ENCODE results near the gene BCS1L. TPM values are rescaled to one million over a fixed set of nuclear protein-coding genes. Genes with fewer than 3 reads are reported as not detected.

The BCS1L gene
- total RNA-seq, 1 experiment from 2014 or later, result 38.8 TPM

- DNase-seq, result no peak
- Histone ChIP-seq H3K9me3 (ENCODE audit: insufficient read depth, low read depth) (no peaks in the 10 kb centered on the region), H4K20me1 (ENCODE audit: insufficient read depth) (no peaks in the 10 kb centered on the region), H3F3A (ENCODE audit: insufficient read depth, low read depth) (peaks cover 15% of the 10 kb centered on the region; the same call in 1 of the 2 replicates), H3K4me3 (no peak overlapping the region), H2AFZ (no peak overlapping the region), H3K27me3 (ENCODE audit: insufficient read depth, low read depth) (no peaks in the 10 kb centered on the region), H3K4me2 (no peak overlapping the region), H3K36me3 (ENCODE audit: low read depth) (peaks cover 15% of the 10 kb centered on the region), H3K4me1 (replicated peaks; ENCODE audit: insufficient read depth) (peaks cover 5% of the 10 kb centered on the region; the same call in 1 of the 2 replicates), H3K27ac (no peak overlapping the region), H3K79me2 (ENCODE audit: low read depth) (peaks cover 20% of the 10 kb centered on the region), H3K9me2 (ENCODE audit: insufficient read depth) (no peaks in the 10 kb centered on the region)
- TF ChIP-seq EZH2 (IDR thresholded peaks at IDR 0.05; ENCODE audit: low read depth) (no peak), CTCF (conservative IDR thresholded peaks at IDR 0.05) (no peak)
- no TSS peak for BruUV-seq (replicated peaks)
- ChIA-PET CTCF (no interaction called here), POLR2A (ENCODE audit: unreplicated experiment) (no interaction called here)
- intact Hi-C loops (cut with micrococcal nuclease; ENCODE audit: unreplicated experiment), result no loop called here
Measured at GRCh38 chr2:218662827-218663226, 3.3 kb downstream of the BCS1L start.

GRCh38 chr2:218663901-218664300, 4.4 kb downstream of the BCS1L start:
- CTCF ChIA-PET, result no interaction called here
- H3K36me3 ChIP-seq (ENCODE audit: low read depth), result peaks cover 18% of the 10 kb centered on the region
- no peak overlapping the region for H3K4me2 ChIP-seq
- no peak overlapping the region for H3K27ac ChIP-seq
- H3K79me2 ChIP-seq (ENCODE audit: low read depth), result peaks cover 13% of the 10 kb centered on the region
- no peak overlapping the region for H2AFZ ChIP-seq
- POLR2A ChIA-PET (ENCODE audit: unreplicated experiment), result no interaction called here
- H3K4me1 ChIP-seq (replicated peaks; ENCODE audit: insufficient read depth), result no peaks in the 10 kb centered on the region; the same call in 1 of the 2 replicates
- H3K4me3 ChIP-seq, result no peak overlapping the region
- BruUV-seq (replicated peaks), result no TSS peak
- TF ChIP-seq EZH2 (IDR thresholded peaks at IDR 0.05; ENCODE audit: low read depth) (no peak), CTCF (conservative IDR thresholded peaks at IDR 0.05) (no peak)
- no peak for DNase-seq
- H3F3A ChIP-seq (ENCODE audit: insufficient read depth, low read depth), result peaks cover 15% of the 10 kb centered on the region; the same call in 1 of the 2 replicates
- intact Hi-C loops (cut with micrococcal nuclease; ENCODE audit: unreplicated experiment), result no loop called here
- H3K9me3 ChIP-seq (ENCODE audit: insufficient read depth, low read depth), result no peaks in the 10 kb centered on the region
- no peaks in the 10 kb centered on the region for H4K20me1 ChIP-seq (ENCODE audit: insufficient read depth)
- no peaks in the 10 kb centered on the region for H3K27me3 ChIP-seq (ENCODE audit: insufficient read depth, low read depth)
- no peaks in the 10 kb centered on the region for H3K9me2 ChIP-seq (ENCODE audit: insufficient read depth)

- Histone ChIP-seq H3K79me2 (ENCODE audit: low read depth) (peaks cover 14% of the 10 kb centered on the region), H3K4me2 (no peak overlapping the region), H3K9me3 (ENCODE audit: insufficient read depth, low read depth) (no peaks in the 10 kb centered on the region), H3K36me3 (ENCODE audit: low read depth) (peaks cover 18% of the 10 kb centered on the region), H3K27me3 (ENCODE audit: insufficient read depth, low read depth) (no peaks in the 10 kb centered on the region), H3F3A (ENCODE audit: insufficient read depth, low read depth) (peaks cover 15% of the 10 kb centered on the region; the same call in 1 of the 2 replicates), H2AFZ (no peak overlapping the region), H3K4me3 (no peak overlapping the region), H3K4me1 (replicated peaks; ENCODE audit: insufficient read depth) (no peaks in the 10 kb centered on the region; the same call in 1 of the 2 replicates), H3K27ac (no peak overlapping the region), H4K20me1 (ENCODE audit: insufficient read depth) (no peaks in the 10 kb centered on the region), H3K9me2 (ENCODE audit: insufficient read depth) (no peaks in the 10 kb centered on the region)
- BruUV-seq (replicated peaks), result no TSS peak
- DNase-seq, result no peak
- intact Hi-C loops (cut with micrococcal nuclease; ENCODE audit: unreplicated experiment), result no loop called here
- ChIA-PET POLR2A (ENCODE audit: unreplicated experiment) (no interaction called here), CTCF (no interaction called here)
- TF ChIP-seq CTCF (conservative IDR thresholded peaks at IDR 0.05), result no peak
Measured at GRCh38 chr2:218664653-218665052, 5.2 kb downstream of the BCS1L start.
